A673 (cell line): ENCODE measurements around the gene CAMK2A. TPM values are rescaled to one million over a fixed set of nuclear protein-coding genes. Genes with fewer than 3 reads are reported as not detected.

Source experiments
- BruUV-seq: library from RNA; stranded (reverse); fragments of 400-500 nt; replicated peaks from 2 replicates; lab custom pipeline; 2021; lab: Mats Ljungman, UMichigan
- CTCF ChIA-PET: fragments of 300-600 bp; sonication (Branson Sonifier 250); formaldehyde crosslinking; loops from one replicate; lab custom pipeline; 2022; ENCODE audit warnings: antibody characterized with exemption; lab: Charles Lee
- POLR2A ChIA-PET: fragments of 300-600 bp; sonication (Branson Sonifier 250); formaldehyde crosslinking; loops from one replicate; lab custom pipeline; 2022; ENCODE audit warnings: antibody characterized with exemption; ENCODE audit not compliant: low non-redundant PET; lab: Charles Lee
- DNase-seq: peaks from one replicate; pipeline ENCODE4 v3.0.0-alpha.2; 2015; ENCODE audit warnings: low spot score
- H3K27ac ChIP-seq: fragments of 200-600 bp; sonication (generic); 2 replicates; pipeline ENCODE4 v1.5.1; 2016; ENCODE audit warnings: mixed run types, low read depth, mild to moderate bottlenecking, mixed read lengths, antibody characterized with exemption, low read length; ENCODE audit not compliant: poor library complexity, severe bottlenecking
- H3K27me3 ChIP-seq: fragments of 200-600 bp; sonication (generic); replicated peaks from 2 replicates; pipeline ENCODE4 v1.6.1; 2017; ENCODE audit warnings: mixed run types, low read depth, mild to moderate bottlenecking, mixed read lengths, antibody characterized with exemption, low read length; ENCODE audit not compliant: insufficient read depth, poor library complexity
- H3K36me3 ChIP-seq: fragments of 200-600 bp; sonication (generic); 2 replicates; pipeline ENCODE4 v1.6.1; 2016; ENCODE audit warnings: mixed run types, mild to moderate bottlenecking, mixed read lengths, antibody characterized with exemption, low read length; ENCODE audit not compliant: insufficient read depth, poor library complexity, severe bottlenecking
- H3K4me1 ChIP-seq: fragments of 200-600 bp; sonication (generic); 2 replicates; pipeline ENCODE4 v1.6.1; 2017; ENCODE audit warnings: mixed run types, mild to moderate bottlenecking, mixed read lengths, antibody characterized with exemption, low read length; ENCODE audit not compliant: insufficient read depth, poor library complexity, severe bottlenecking
- H3K4me3 ChIP-seq: fragments of 200-600 bp; sonication (generic); 2 replicates; pipeline ENCODE4 v1.5.1; 2016; ENCODE audit warnings: low read depth, mixed run types, mild to moderate bottlenecking, mixed read lengths, low read length; ENCODE audit not compliant: poor library complexity, severe bottlenecking
- H3K9me3 ChIP-seq: fragments of 200-600 bp; sonication (generic); 2 replicates; pipeline ENCODE4 v1.6.1; 2016; ENCODE audit warnings: mixed run types, low read depth, mild to moderate bottlenecking, mixed read lengths, antibody characterized with exemption, low read length; ENCODE audit not compliant: poor library complexity, severe bottlenecking
- EZH2 ChIP-seq: fragments of 200-600 bp; sonication (generic); IDR thresholded peaks from 2 replicates; pipeline ENCODE4 v1.6.1; 2017; ENCODE audit warnings: borderline replicate concordance, low read depth, mild to moderate bottlenecking, mixed read lengths, antibody characterized with exemption, low read length; ENCODE audit not compliant: poor library complexity, severe bottlenecking
- intact Hi-C: fragments of 100-400 bp; cut with micrococcal nuclease; formaldehyde crosslinking; loops from one replicate; pipeline ENCODE4 v1.10.0; 2022; ENCODE audit not compliant: unreplicated experiment
- total RNA-seq: library from RNA; stranded (reverse); gene quantifications from 2 replicates; pipeline ENCODE4 v1.2.3, GENCODE V29; 2021
- TF ChIP-seq, protein P1 (sequence below): fragments of 300-800, 200-600 bp; sonication (generic); conservative IDR thresholded peaks from 2 replicates; pipeline ENCODE4 v1.5.1; 2017; ENCODE audit warnings: low read depth, mild to moderate bottlenecking, antibody characterized with exemption, low read length, moderate library complexity, mixed read lengths

CAMK2A gene
- total RNA-seq, 1 experiment from 2014 or later, result not detected

DNA sequence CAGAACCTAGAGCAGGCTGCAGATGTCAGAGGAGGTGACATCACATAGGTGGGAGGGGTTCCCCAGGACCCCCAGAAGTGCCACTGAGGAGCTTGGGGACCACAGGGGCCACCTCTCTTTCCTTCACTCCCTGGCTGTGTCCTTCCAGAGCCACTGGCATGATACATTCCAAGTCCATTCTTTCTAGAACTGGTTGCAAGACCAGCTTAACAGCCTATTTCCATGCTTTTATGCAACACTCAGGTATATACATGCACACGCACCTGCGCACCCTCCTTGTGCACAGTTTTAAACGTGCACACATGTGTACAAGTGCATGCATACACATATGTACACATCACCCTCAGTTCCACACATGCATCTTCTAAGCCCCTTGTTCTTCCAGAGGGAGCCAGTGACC, 60.0 kb downstream of the CAMK2A start:
- BruUV-seq, result no TSS peak
- Histone ChIP-seq H3K9me3 (no peaks in the 10 kb centered on the region), H3K4me3 (no peak overlapping the region), H3K36me3 (no peaks in the 10 kb centered on the region), H3K4me1 (no peaks in the 10 kb centered on the region), H3K27me3 (no peaks in the 10 kb centered on the region), H3K27ac (no peak overlapping the region)
- CTCF ChIA-PET, result no interaction called here
- intact Hi-C loops, result no loop called here
- POLR2A ChIA-PET, result no interaction called here
- DNase-seq, result no peak
- TF ChIP-seq EZH2, result no peak
- TF ChIP-seq, protein P1, sequence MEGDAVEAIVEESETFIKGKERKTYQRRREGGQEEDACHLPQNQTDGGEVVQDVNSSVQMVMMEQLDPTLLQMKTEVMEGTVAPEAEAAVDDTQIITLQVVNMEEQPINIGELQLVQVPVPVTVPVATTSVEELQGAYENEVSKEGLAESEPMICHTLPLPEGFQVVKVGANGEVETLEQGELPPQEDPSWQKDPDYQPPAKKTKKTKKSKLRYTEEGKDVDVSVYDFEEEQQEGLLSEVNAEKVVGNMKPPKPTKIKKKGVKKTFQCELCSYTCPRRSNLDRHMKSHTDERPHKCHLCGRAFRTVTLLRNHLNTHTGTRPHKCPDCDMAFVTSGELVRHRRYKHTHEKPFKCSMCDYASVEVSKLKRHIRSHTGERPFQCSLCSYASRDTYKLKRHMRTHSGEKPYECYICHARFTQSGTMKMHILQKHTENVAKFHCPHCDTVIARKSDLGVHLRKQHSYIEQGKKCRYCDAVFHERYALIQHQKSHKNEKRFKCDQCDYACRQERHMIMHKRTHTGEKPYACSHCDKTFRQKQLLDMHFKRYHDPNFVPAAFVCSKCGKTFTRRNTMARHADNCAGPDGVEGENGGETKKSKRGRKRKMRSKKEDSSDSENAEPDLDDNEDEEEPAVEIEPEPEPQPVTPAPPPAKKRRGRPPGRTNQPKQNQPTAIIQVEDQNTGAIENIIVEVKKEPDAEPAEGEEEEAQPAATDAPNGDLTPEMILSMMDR, result no peak

DNA sequence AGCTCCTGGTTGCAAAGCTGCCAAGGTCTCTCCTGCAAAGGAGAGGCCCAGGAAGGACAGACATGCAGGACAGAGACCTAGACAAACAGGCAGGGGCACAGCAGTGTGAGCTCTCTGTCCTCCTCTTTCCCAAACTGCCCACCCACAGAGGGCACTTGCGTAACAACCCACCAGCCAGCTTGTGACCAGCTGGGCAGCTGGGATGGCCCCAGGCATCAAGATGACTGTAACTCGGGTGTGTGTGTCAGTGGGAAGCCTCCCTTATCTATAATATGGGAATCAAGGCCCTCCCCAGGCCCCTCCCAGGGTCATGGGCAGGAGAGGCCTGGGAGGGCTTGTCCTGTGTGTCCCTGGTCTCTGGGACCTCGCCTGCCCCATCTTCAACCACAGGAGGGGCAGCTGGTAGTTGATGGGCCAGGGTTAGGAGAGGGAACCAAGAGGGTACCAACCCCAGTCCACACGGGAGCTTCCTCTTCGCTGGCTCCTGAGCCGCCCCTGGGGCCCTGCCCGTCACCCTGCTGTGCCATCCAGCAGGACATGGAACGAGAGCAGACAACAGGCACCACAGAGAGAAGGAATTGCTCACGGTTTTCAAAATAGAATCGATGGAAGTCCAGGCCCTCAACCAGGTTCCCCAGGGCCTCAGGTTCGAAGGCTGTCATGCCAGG, 61.8 kb downstream of the CAMK2A start:
- Histone ChIP-seq H3K9me3 (no peaks in the 10 kb centered on the region), H3K27me3 (no peaks in the 10 kb centered on the region), H3K27ac (no peak overlapping the region), H3K4me1 (no peaks in the 10 kb centered on the region), H3K4me3 (no peak overlapping the region), H3K36me3 (no peaks in the 10 kb centered on the region)
- no peak for TF ChIP-seq EZH2
- TF ChIP-seq, protein P1, result no peak
- ChIA-PET POLR2A (no interaction called here), CTCF (interaction anchor here (0.6 kb wide), 2 partner anchors 77 to 496 kb away, joined by 3 read pairs; no protein-coding TSS in a partner anchor)
- intact Hi-C loops, result no loop called here
- no TSS peak for BruUV-seq
- DNase-seq, result no peak

DNA sequence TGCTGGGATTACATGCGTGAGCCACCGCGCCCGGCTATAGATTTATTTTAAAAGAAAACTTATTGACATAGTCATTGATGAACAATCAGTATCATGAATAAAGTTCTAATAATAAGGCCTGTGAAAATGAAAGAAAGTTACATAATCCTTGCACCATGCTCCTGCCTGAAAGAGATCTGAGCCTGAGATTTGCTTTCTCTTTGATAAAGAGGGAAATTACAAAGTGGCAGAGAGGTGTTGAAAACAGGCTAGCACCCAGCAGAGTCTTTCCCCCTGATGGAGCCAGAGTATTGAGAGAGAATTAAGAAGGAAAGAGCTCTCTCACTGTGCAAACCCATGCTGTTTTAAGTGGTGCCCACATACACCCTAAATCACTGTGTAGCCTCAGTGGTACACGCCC, 62.5 kb downstream of the CAMK2A start:
- DNase-seq, result no peak
- POLR2A ChIA-PET, result no interaction called here
- intact Hi-C loops, result no loop called here
- H3K9me3 ChIP-seq, result no peaks in the 10 kb centered on the region
- H3K27me3 ChIP-seq, result no peaks in the 10 kb centered on the region
- no peak overlapping the region for H3K4me3 ChIP-seq
- H3K36me3 ChIP-seq, result no peaks in the 10 kb centered on the region
- CTCF ChIA-PET, result interaction anchor here (0.6 kb wide), 1 partner anchor 78 kb away, joined by 3 read pairs; no protein-coding TSS in a partner anchor
- H3K27ac ChIP-seq, result no peak overlapping the region
- H3K4me1 ChIP-seq, result no peaks in the 10 kb centered on the region
- no peak for TF ChIP-seq EZH2
- TF ChIP-seq, protein P1, result no peak
- BruUV-seq, result no TSS peak
